MG63 (cell line): Measurements from ENCODE around the gene SPARCL1. TPM values are rescaled to one million over a fixed set of nuclear protein-coding genes. Genes with fewer than 3 reads are reported as not detected.
"Not testable (repeated sequence)": the region's sequence is repeated elsewhere in the genome, so short reads cannot be mapped to it uniquely, and the experiment has no call there.

Experiments used
- DNase-seq: peaks from one replicate; pipeline ENCODE4 v3.0.0-alpha.2; 2020
- H3K27me3 ChIP-seq: fragments of 250-450 bp; sonication (Bioruptor Pico); 2 replicates; pipeline ENCODE4 v1.5.1; 2020; ENCODE audit warnings: mild to moderate bottlenecking, moderate library complexity
- H3K36me3 ChIP-seq: fragments of 250-450 bp; sonication (Bioruptor Pico); 2 replicates; pipeline ENCODE4 v1.5.1; 2020; ENCODE audit warnings: mild to moderate bottlenecking, moderate library complexity
- H3K4me3 ChIP-seq: fragments of 250-450 bp; sonication (Bioruptor Pico); 2 replicates; pipeline ENCODE4 v1.5.1; 2020; ENCODE audit warnings: mild to moderate bottlenecking, moderate library complexity
- H3K9me3 ChIP-seq: fragments of 250-450 bp; sonication (Bioruptor Pico); 2 replicates; pipeline ENCODE4 v1.5.1; 2020; ENCODE audit warnings: mild to moderate bottlenecking, moderate library complexity
- total RNA-seq: library from RNA; depleted of rRNA; stranded (reverse); fragments of >200 nt; shearing (Covaris generic); gene quantifications from 2 replicates; pipeline ENCODE4 v1.2.3, GENCODE V29; 2014; ENCODE audit warnings: low replicate concordance

Gene SPARCL1
- total RNA-seq, 1 experiment from 2014 or later = not detected

GRCh38 chr4:87521757-87522374, 7.3 kb downstream of the SPARCL1 start:
- Histone ChIP-seq H3K36me3 (no peaks in the 10 kb centered on the region), H3K27me3 (no peaks in the 10 kb centered on the region), H3K9me3 (no peaks in the 10 kb centered on the region), H3K4me3 (no peak overlapping the region)
- DNase-seq = no peak

DNA sequence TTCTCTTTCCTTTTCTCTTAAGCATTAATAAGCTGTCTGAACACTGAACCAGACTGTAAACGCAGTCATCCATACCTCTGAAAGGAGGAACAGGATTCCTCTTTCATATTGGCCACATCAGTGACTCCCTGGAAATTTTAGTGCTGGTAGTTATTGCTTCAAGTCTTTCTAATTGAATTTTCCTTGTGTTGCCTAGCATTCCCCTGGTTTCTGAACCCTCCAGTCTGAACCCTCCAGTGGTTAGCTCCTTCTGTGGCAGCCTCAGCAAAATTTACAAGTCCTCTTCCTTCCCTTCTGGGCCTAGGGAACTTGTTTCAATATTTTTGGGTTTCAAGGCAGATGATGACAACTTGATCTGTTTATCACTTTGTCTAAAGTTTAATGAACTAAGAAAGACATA, 7.9 kb downstream of the SPARCL1 start:
- DNase-seq = no peak
- Histone ChIP-seq H3K36me3 (no peaks in the 10 kb centered on the region), H3K4me3 (no peak overlapping the region), H3K9me3 (no peaks in the 10 kb centered on the region), H3K27me3 (no peaks in the 10 kb centered on the region)

DNA sequence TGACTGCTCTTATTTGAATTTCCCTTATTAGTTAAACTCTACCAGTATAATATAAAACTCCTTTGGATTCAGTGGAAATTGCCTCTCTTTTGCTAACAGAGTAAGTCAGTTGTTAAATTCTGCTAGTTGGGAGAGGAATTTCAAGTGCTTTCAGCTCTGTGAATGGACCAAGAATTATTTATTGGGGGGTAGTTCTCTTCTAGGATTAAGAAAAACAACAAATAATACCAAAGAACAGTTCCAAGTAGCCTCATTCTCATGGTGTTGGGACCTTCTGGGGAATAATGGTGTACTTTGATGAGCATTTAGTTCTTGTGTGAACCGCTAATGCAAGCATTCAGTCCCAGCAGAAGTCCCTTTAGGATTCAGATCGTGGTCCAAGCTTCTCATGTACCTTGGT, 11.6 kb downstream of the SPARCL1 start:
- DNase-seq = no peak
- no peaks in the 10 kb centered on the region for H3K27me3 ChIP-seq
- no peaks in the 10 kb centered on the region for H3K9me3 ChIP-seq
- H3K36me3 ChIP-seq = no peaks in the 10 kb centered on the region
- no peak overlapping the region for H3K4me3 ChIP-seq

DNA sequence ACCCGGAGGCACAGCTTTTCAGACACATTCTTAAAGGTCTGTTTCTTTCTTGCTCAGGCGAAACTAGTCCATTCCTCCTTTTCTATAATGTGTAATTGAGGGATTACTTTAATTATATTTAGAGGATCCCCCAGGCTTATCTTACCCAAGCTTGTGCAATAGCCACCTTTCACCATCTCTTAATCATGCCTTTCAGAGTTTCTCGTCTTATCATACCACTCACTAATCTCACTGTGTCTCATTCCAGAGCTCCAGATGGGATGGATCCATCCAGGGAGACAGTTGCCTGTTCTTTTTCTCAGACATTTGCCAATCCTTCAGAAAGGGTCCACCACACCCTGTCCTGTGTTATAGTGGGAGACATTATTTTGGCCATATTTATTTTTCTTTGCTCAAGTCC, 12.5 kb downstream of the SPARCL1 start:
- Histone ChIP-seq H3K36me3 (no peaks in the 10 kb centered on the region), H3K4me3 (no peak overlapping the region), H3K9me3 (no peaks in the 10 kb centered on the region), H3K27me3 (no peaks in the 10 kb centered on the region)
- no peak for DNase-seq

DNA sequence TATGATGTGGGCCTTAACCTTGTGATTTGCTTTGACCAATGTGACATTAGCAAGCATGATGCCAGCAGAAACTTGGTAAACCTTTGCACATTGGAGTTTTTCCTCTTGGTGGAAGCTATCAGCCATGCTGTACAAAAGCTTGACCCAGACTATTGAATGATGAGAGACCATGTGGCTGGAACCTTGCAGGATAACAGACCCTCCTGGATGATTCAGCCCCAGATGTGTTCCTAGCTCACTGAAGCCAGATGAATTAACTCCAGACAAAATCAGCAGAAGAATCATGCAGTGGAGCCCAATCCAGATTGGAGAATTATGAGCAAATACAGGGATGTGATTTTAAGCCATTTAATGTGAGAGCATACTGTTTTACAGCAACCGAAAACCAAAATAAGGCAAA, 16.8 kb downstream of the SPARCL1 start:
- Histone ChIP-seq H3K27me3 (no peaks in the 10 kb centered on the region), H3K9me3 (no peaks in the 10 kb centered on the region), H3K4me3 (no peak overlapping the region), H3K36me3 (no peaks in the 10 kb centered on the region)
- no peak for DNase-seq

- no peaks in the 10 kb centered on the region for H3K9me3 ChIP-seq
- no peak overlapping the region for H3K4me3 ChIP-seq
- no peaks in the 10 kb centered on the region for H3K36me3 ChIP-seq
- no peaks in the 10 kb centered on the region for H3K27me3 ChIP-seq
- no peak for DNase-seq
Measured at GRCh38 chr4:87511500-87511899, 17.7 kb downstream of the SPARCL1 start.

DNA sequence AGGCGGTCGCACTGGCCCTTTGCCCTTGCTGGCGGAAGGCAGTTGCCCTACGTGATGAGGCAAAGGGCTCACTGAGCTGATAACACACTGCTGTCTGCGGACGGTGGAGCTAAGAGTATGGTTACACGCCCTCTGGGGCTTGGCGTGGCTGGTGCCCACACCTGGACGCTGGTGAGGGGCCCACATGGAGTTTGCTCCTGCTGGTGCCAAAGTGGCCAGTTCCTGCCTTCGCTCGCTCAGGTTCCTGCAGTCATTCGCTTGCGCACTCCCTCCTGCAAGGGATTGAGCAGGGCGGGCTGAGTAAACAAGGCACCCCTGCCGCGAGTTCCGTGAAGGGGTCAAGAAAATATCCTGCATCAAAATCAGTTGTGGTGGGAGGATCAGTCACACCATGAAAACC, 18.4 kb downstream of the SPARCL1 start:
- DNase-seq = no peak
- Histone ChIP-seq H3K9me3 (no peaks in the 10 kb centered on the region), H3K36me3 (no peaks in the 10 kb centered on the region)

DNA sequence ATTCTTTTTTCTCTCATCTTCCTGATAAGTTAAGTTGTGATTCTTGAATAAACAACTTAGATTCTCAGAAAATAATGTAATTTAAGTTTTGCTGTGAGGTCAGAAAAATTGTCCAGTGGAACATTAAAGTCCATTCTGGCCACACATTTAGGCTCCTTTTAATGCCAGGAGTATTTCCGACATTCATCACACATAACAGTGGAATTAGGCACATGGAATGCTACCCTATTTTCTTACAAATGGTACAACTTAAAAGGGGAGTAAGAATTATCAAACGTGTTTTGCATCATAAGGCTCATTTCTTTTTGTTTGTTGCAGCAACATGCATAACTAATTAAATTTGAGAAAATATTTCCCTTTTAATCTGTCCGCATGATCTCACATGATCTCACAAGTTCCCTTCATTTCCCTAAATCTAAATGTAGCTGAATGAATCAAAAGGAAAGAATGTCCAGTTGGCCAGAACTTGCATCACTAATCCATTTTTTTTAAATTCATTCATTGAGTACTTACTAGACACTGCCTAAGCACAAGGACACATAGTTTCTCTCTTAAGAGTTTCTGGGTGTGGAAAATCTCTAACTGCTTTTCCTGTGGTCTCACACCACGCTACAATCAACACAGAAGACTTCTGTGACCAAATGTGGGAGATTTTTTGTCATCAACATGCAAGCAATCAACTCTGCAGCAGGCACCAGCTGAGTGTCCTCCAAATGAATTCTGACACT, 22.0 kb downstream of the SPARCL1 start:
- Histone ChIP-seq H3K27me3 (no peaks in the 10 kb centered on the region), H3K4me3 (no peak overlapping the region), H3K36me3 (no peaks in the 10 kb centered on the region), H3K9me3 (no peaks in the 10 kb centered on the region)
- no peak for DNase-seq

More for the DNA sequence above, 18.4 kb downstream of the SPARCL1 start:
- Histone ChIP-seq H3K27me3 (no peaks in the 10 kb centered on the region), H3K4me3 (no peak overlapping the region)

- no peak for DNase-seq
- H3K4me3 ChIP-seq = no peak overlapping the region
- H3K9me3 ChIP-seq = no peaks in the 10 kb centered on the region
- H3K36me3 ChIP-seq = no peaks in the 10 kb centered on the region
- no peaks in the 10 kb centered on the region for H3K27me3 ChIP-seq
Measured at GRCh38 chr4:87505862-87506261, 23.3 kb downstream of the SPARCL1 start.

DNA sequence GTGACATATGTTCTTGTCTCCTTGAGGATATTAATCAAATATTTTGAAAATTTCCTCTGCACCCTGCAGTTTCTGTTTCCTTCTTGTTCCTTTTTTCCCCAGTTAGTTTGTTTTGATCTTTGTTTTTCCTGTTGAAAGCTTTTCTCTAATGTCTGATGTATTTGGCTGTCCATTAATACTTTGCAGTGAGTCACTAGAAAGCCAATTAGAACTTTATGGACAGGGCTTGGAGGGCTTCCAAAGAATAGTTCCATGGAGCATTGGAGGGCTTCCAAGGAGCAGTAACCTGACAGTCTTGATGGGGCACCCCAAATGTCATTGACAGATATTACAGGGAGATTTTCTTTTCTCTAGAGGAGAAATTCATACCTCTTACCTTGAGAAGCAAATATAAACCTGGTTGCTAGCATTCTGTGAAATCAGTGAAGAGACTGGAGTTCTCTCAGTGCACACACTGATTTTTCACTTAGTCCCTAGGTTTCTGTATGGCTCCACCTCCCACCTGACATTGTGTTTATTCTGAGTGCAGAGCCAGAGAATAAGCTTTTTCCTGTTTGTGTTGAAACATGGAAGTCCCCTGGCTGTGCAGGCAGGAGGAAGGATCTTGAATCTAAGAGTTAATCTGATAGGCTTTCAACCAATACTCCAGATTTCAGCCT, 26.5 kb downstream of the SPARCL1 start:
- H3K9me3 ChIP-seq = no peaks in the 10 kb centered on the region
- no peak for DNase-seq

DNA sequence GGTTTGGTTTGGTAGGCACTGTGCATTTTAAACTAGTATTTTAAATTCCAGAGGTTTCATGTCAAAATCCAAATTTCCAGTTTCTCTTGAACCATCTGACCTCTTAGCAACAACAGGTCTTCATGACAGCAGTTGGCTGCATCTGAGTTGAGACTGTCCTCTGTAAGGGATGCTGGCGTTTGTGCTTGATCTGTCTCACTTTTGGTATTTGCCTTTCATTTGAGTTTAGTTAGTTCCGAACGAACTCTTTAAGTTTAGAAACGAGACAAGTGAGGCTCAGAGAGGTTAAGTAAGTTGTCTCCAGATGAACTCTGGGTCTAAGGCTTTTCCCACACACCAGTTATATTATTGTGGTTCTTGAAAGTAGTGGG, 29.1 kb downstream of the SPARCL1 start:
- no peak for DNase-seq
- no peaks in the 10 kb centered on the region for H3K9me3 ChIP-seq
- no peaks in the 10 kb centered on the region for H3K27me3 ChIP-seq
- no peaks in the 10 kb centered on the region for H3K36me3 ChIP-seq
- no peak overlapping the region for H3K4me3 ChIP-seq

More for the DNA sequence above, 26.5 kb downstream of the SPARCL1 start:
- no peaks in the 10 kb centered on the region for H3K27me3 ChIP-seq
- H3K4me3 ChIP-seq = no peak overlapping the region
- H3K36me3 ChIP-seq = no peaks in the 10 kb centered on the region

DNA sequence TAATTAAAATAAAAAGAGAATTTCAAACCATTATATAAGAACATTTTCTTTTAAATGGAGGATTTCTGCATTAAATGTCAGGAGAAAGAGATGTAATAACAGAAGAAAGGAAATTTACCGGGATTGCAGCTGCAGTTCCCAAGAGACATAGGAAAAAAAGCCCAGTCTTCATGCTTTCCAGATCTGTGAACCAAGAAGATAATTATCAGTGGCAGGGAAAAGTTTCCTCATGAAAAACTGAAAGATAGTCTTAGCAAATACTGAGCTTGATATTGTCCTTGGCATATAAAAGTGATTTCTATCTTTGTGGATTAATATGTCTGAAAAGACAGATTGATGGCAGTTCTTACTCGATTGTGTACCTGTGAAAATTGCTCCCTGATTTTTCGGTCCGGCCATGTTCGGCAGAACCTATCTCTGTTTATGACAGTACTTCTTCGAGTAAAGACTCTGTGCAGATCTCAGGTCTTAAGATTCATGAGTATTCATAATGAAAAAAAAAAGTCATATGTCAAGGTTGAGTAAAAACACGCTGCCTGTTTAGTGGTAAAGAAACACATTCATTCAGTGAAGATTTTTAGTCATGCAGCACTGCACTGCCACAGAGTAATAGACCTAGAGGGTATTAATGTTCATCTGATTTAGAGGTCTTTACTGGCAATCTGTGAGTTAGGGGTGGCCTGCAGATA, 29.6 kb downstream of the SPARCL1 start:
- Histone ChIP-seq H3K4me3 (no peak overlapping the region), H3K36me3 (no peaks in the 10 kb centered on the region), H3K27me3 (no peaks in the 10 kb centered on the region), H3K9me3 (no peaks in the 10 kb centered on the region)
- DNase-seq = no peak

GRCh38 chr4:87498446-87498900, 30.7 kb downstream of the SPARCL1 start:
- peak; percentile 23 for DNase-seq
- H3K36me3 ChIP-seq = no peaks in the 10 kb centered on the region
- no peaks in the 10 kb centered on the region for H3K27me3 ChIP-seq
- no peaks in the 10 kb centered on the region for H3K9me3 ChIP-seq
- H3K4me3 ChIP-seq = peak overlapping the region; percentile 19

DNA sequence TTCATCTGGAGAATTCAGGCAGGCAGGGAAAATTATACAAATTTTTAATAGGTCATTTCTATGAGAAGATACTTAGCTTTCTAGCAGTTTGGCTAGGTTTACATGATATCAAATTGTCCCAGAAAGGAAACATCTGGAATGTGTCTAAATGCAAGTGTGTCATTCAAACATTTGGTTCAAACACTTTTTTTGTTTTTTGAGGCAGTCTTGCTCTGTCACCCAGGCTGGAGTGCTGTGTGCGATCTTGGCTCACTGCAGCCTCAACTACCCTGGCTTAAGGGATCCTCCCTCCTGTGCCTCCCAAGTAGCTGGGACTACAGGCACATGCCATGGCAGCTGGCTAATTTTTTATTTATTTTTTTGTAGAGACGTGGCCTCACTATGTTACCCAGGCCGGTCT, 31.6 kb downstream of the SPARCL1 start:
- no peaks in the 10 kb centered on the region for H3K27me3 ChIP-seq
- H3K9me3 ChIP-seq = no peaks in the 10 kb centered on the region
- no peaks in the 10 kb centered on the region for H3K36me3 ChIP-seq
- H3K4me3 ChIP-seq = no peak overlapping the region
- no peak for DNase-seq

- Histone ChIP-seq H3K4me3 (no peak overlapping the region), H3K36me3 (no peaks in the 10 kb centered on the region), H3K9me3 (no peaks in the 10 kb centered on the region), H3K27me3 (no peaks in the 10 kb centered on the region)
- DNase-seq = no peak
Measured at GRCh38 chr4:87497159-87497558, 32.0 kb downstream of the SPARCL1 start.

- DNase-seq = no peak
- no peak overlapping the region for H3K4me3 ChIP-seq
- no peaks in the 10 kb centered on the region for H3K9me3 ChIP-seq
- no peaks in the 10 kb centered on the region for H3K27me3 ChIP-seq
- no peaks in the 10 kb centered on the region for H3K36me3 ChIP-seq
Measured at GRCh38 chr4:87493115-87493514, 36.1 kb downstream of the SPARCL1 start.

DNA sequence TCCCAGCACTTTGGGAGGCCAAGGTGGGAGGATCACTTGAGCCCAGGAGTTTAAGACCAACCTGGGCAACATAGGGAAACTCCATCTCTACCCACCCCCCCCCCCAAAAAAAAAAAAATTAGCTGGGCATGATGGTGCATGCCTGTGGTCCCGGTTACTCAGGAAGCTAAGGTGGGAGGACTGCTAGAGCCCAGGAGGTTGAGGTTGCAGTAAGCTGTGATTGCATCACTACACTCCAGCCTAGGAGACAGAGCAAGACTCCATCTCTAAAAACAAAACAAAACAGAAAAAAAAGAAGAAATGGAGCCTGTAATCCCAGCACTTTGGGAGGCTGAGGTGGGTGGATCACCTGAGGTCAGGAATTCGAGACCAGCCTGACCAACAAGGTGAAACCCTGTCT, 37.3 kb downstream of the SPARCL1 start:
- not testable (repeated sequence) for H3K4me3 ChIP-seq, H3K9me3 ChIP-seq, DNase-seq, H3K27me3 ChIP-seq, H3K36me3 ChIP-seq
